Vagina (tissue), 2 donors: ENCODE measurements around the gene CNBP. TPM values are rescaled to one million over a fixed set of nuclear protein-coding genes. Genes with fewer than 3 reads are reported as not detected.
A peak's percentile ranks its signal among the peaks of the same experiment; 100 is the strongest.

Source experiments
- DNase-seq, 2 donors: peaks; one replicate each; pipeline ENCODE4 v3.0.0-alpha.2; 2017; ENCODE audit errors: extremely low spot score in 2 of 2
- H3K27ac ChIP-seq: fragments of 200-600 bp; sonication (generic); one replicate; pipeline ENCODE4 v1.5.1; 2019
- H3K27me3 ChIP-seq: fragments of 200-600 bp; sonication (generic); one replicate; pipeline ENCODE4 v1.5.1; 2019
- H3K36me3 ChIP-seq, 2 donors: fragments of 200-600 bp; sonication (generic); one replicate each; pipeline ENCODE4 v1.5.1; 2017 to 2019
- H3K4me1 ChIP-seq: fragments of 200-600 bp; sonication (generic); one replicate; pipeline ENCODE4 v1.5.1; 2019
- H3K4me3 ChIP-seq, 2 donors: fragments of 200-600 bp; sonication (generic); 1 replicate in 1 of 2; 2 replicates in 1 of 2; pipeline ENCODE4 v1.5.1; 2016 to 2019
- H3K9me3 ChIP-seq: fragments of 200-600 bp; sonication (generic); one replicate; pipeline ENCODE4 v1.5.1; 2019
- CTCF ChIP-seq, 3 experiments: fragments of 450-650 bp in 2 of 3; fragments of 200-600 bp in 1 of 3; sonication (generic) in 1 of 3; IDR thresholded peaks; one replicate each; pipeline ENCODE4 v1.5.1; 2017 to 2019; ENCODE audit warnings: antibody characterized with exemption in 3 of 3, mild to moderate bottlenecking in 2 of 3, moderate library complexity in 2 of 3
- POLR2A ChIP-seq, 2 donors: fragments of 450-650 bp; IDR thresholded peaks; one replicate each; pipeline ENCODE4 v1.6.1; 2017; ENCODE audit warnings: antibody characterized with exemption in 2 of 2, mild to moderate bottlenecking in 2 of 2, moderate library complexity in 2 of 2
- POLR2AphosphoS5 ChIP-seq, 2 donors: sonication (generic); formaldehyde crosslinking; IDR thresholded peaks; one replicate each; pipeline ENCODE4 v1.9.0; 2017; ENCODE audit warnings: antibody characterized with exemption in 2 of 2, mild to moderate bottlenecking in 2 of 2, low read depth in 1 of 2; ENCODE audit not compliant: insufficient read depth in 1 of 2
- intact Hi-C: fragments of 100-400 bp; cut with DNase I; formaldehyde crosslinking; loops from one replicate; pipeline ENCODE4 v1.15.1; 2023
- small RNA-seq: library from RNA; depleted of rRNA; stranded (forward); fragments of <200 nt; gene quantifications from one replicate; pipeline ENCODE3, GENCODE V24; 2016
- total RNA-seq: library from RNA; depleted of rRNA; stranded (reverse); fragments of >200 nt; gene quantifications from one replicate; pipeline ENCODE4 v1.2.3, GENCODE V29; 2016

CNBP gene
- total RNA-seq, 1 donor from 2014 or later: 405 TPM

GRCh38 chr3:129119365-129120100 lies 64.2 kb downstream of the CNBP start:
- H3K36me3 ChIP-seq: peaks cover 0 to 6% of the 10 kb centered on the region in 2 donors
- peaks cover 28% of the 10 kb centered on the region for H3K4me1 ChIP-seq
- H3K27ac ChIP-seq: peak overlapping the region; percentile 95
- TF ChIP-seq POLR2AphosphoS5 (IDR thresholded peaks at IDR 0.05; ENCODE audit: insufficient read depth in 1 of 2, low read depth in 1 of 2): no peak
- H3K9me3 ChIP-seq: no peaks in the 10 kb centered on the region
- DNase-seq: no peak
- peak overlapping the region; percentile 68 to 85 for H3K4me3 ChIP-seq
- intact Hi-C loops: loop anchor here (10.0 kb wide), 1 partner anchor 65 kb away; no protein-coding TSS in a partner anchor
- no peaks in the 10 kb centered on the region for H3K27me3 ChIP-seq

GRCh38 chr3:129118745-129119144 lies 65.0 kb downstream of the CNBP start:
- H3K36me3 ChIP-seq: peaks cover 0 to 6% of the 10 kb centered on the region in 2 donors
- no peak overlapping the region for H3K27ac ChIP-seq
- no peak for TF ChIP-seq POLR2A (IDR thresholded peaks at IDR 0.05)
- TF ChIP-seq POLR2AphosphoS5 (IDR thresholded peaks at IDR 0.05; ENCODE audit: insufficient read depth in 1 of 2, low read depth in 1 of 2): no peak
- no peak for TF ChIP-seq CTCF (IDR thresholded peaks at IDR 0.05)
- intact Hi-C loops: no loop called here
- DNase-seq: no peak
- peaks cover 28% of the 10 kb centered on the region for H3K4me1 ChIP-seq
- no peaks in the 10 kb centered on the region for H3K9me3 ChIP-seq
- H3K4me3 ChIP-seq: no peak overlapping the region
- no peaks in the 10 kb centered on the region for H3K27me3 ChIP-seq

Small RNA genes within 50 kb of the gene (small RNA-seq; reads per million reads assigned to genes)
- not detected for gene RPS27P12

Other genes starting within 250 kb of the CNBP start
- gene CFAP92, start 189.8 kb downstream of the CNBP start, total RNA-seq: not detected
- gene EFCC1, start 182.6 kb downstream of the CNBP start, total RNA-seq: 3.7 TPM
- gene GP9, start 123.1 kb downstream of the CNBP start, total RNA-seq: not detected
- 8.6 TPM for gene RAB43, start 62.1 kb downstream of the CNBP start, total RNA-seq
- gene ISY1, start 22.8 kb downstream of the CNBP start, total RNA-seq: 16.2 TPM
- 76.4 TPM for gene COPG1, start 65.7 kb upstream of the CNBP start, total RNA-seq
- gene HMCES, start 95.0 kb upstream of the CNBP start, total RNA-seq: 16.9 TPM
- gene EFCAB12, start 244.7 kb upstream of the CNBP start, total RNA-seq: not detected